ENCODE measurements around the gene CES2. TPM values are rescaled to one million over a fixed set of nuclear protein-coding genes. Genes with fewer than 3 reads are reported as not detected.

CES2 gene
- total RNA-seq: 74.0 and 93.4 TPM in 2 replicates

GRCh38 chr16:66935314-66936011, at the start of gene CES2:
Gene CES2 (plus strand): TSS chr16:66935516. CDS start chr16:66935636, 120 bp downstream.

GRCh38 chr16:66918803-66919568, 16.3 kb upstream of the CES2 start, which contains the start of gene CDH16:
Gene CDH16 (minus strand): TSS chr16:66918885. CDS start chr16:66918065, 820 bp downstream.

GRCh38 chr16:66925322-66925840, 9.9 kb upstream of the CES2 start, which contains the start of gene RRAD:
Gene RRAD (minus strand): TSS chr16:66925535. CDS start chr16:66925179, 356 bp downstream.

GRCh38 chr16:66934138-66934838, 1.0 kb upstream of the CES2 start, which contains the start of gene CIAO2B:
Gene CIAO2B (minus strand): TSS chr16:66934402. CDS start chr16:66934364, 38 bp downstream.

GRCh38 chr16:66961065-66961744, 25.9 kb downstream of the CES2 start, which contains the start of gene CES3:
Gene CES3 (plus strand): TSS chr16:66961266. CDS start chr16:66961308, 42 bp downstream.

GRCh38 chr16:66988197-66988788, 53.0 kb downstream of the CES2 start, which contains the start of gene CES4A:
Gene CES4A (plus strand): TSS chr16:66988589. CDS start chr16:66988773, 184 bp downstream.

Other genes with a start within 250 kb of the CES2 start
- gene CMTM4, start 238.8 kb upstream of the CES2 start, total RNA-seq: 13.7 and 22.3 TPM in 2 replicates
- gene DYNC1LI2, start 183.9 kb upstream of the CES2 start, total RNA-seq: 42.8 and 56.0 TPM in 2 replicates
- gene TERB1, start 133.9 kb upstream of the CES2 start, total RNA-seq: 0.07 and 0.46 TPM in 2 replicates
- 72.0 and 93.3 TPM in 2 replicates for gene NAE1, start 104.5 kb upstream of the CES2 start, total RNA-seq
- gene CA7, start 91.1 kb upstream of the CES2 start, total RNA-seq: not detected in 2 replicates
- gene PDP2, start 55.0 kb upstream of the CES2 start, total RNA-seq: 4.9 and 26.9 TPM in 2 replicates
- 1.6 and 3.0 TPM in 2 replicates for gene CDH16, start 16.6 kb upstream of the CES2 start, total RNA-seq
- gene RRAD, start 10.0 kb upstream of the CES2 start, total RNA-seq: 73.8 and 96.6 TPM in 2 replicates
- 106 and 141 TPM in 2 replicates for gene CIAO2B, start 1.1 kb upstream of the CES2 start, total RNA-seq
- 0.99 and 1.5 TPM in 2 replicates for gene CES3, start 25.8 kb downstream of the CES2 start, total RNA-seq
- 0.65 and 2.5 TPM in 2 replicates for gene CES4A, start 53.1 kb downstream of the CES2 start, total RNA-seq
- 57.7 and 92.9 TPM in 2 replicates for gene CBFB, start 93.6 kb downstream of the CES2 start, total RNA-seq
- 12.4 and 14.7 TPM in 2 replicates for gene PHAF1, start 174.4 kb downstream of the CES2 start, total RNA-seq
- gene B3GNT9, start 215.5 kb downstream of the CES2 start, total RNA-seq: 9.7 and 11.4 TPM in 2 replicates
- gene TRADD, start 224.4 kb downstream of the CES2 start, total RNA-seq: 31.9 and 47.2 TPM in 2 replicates
- gene FBXL8, start 224.4 kb downstream of the CES2 start, total RNA-seq: 10.5 and 11.4 TPM in 2 replicates
- 2.5 TPM in 1 of 2 replicates, not detected in the other for gene HSF4, start 229.2 kb downstream of the CES2 start, total RNA-seq
- 53.2 and 89.0 TPM in 2 replicates for gene NOL3, start 235.0 kb downstream of the CES2 start, total RNA-seq
- 5.2 and 11.3 TPM in 2 replicates for gene MATCAP1, start 248.4 kb downstream of the CES2 start, total RNA-seq

Measured in airway epithelial cell (primary cell).